Muscle layer of duodenum (tissue), 2 donors: ENCODE results near the gene CD3G.

Experiments used
- H3K27ac ChIP-seq: one replicate; pipeline ENCODE4 v1.7.0; 2013; ENCODE audit warnings: mild to moderate bottlenecking, low read length
- H3K27me3 ChIP-seq: one replicate; pipeline ENCODE4 v1.7.0; 2013; ENCODE audit warnings: low read depth, mild to moderate bottlenecking, control low read depth, low read length
- H3K36me3 ChIP-seq, 2 donors: one replicate each; pipeline ENCODE4 v1.7.0; 2013; ENCODE audit warnings: low read length in 2 of 2, control low read depth in 1 of 2, mild to moderate bottlenecking in 1 of 2; ENCODE audit not compliant: insufficient read depth in 2 of 2, control insufficient read depth in 1 of 2
- H3K4me1 ChIP-seq, 2 donors: one replicate each; pipeline ENCODE4 v1.7.0; 2013; ENCODE audit warnings: low read length in 2 of 2, mild to moderate bottlenecking in 2 of 2, control low read depth in 1 of 2, moderate library complexity in 1 of 2; ENCODE audit not compliant: insufficient read depth in 2 of 2, control insufficient read depth in 1 of 2
- H3K4me3 ChIP-seq, 2 donors: one replicate each; pipeline ENCODE4 v1.7.0; 2013; ENCODE audit warnings: low read length in 2 of 2, low read depth in 1 of 2, mild to moderate bottlenecking in 1 of 2
- H3K9me3 ChIP-seq, 2 donors: one replicate each; pipeline ENCODE4 v1.7.0; 2013; ENCODE audit warnings: low read length in 2 of 2, control low read depth in 1 of 2, mild to moderate bottlenecking in 1 of 2; ENCODE audit not compliant: control insufficient read depth in 1 of 2
- donor health status: healthy.

CD3G gene

DNA sequence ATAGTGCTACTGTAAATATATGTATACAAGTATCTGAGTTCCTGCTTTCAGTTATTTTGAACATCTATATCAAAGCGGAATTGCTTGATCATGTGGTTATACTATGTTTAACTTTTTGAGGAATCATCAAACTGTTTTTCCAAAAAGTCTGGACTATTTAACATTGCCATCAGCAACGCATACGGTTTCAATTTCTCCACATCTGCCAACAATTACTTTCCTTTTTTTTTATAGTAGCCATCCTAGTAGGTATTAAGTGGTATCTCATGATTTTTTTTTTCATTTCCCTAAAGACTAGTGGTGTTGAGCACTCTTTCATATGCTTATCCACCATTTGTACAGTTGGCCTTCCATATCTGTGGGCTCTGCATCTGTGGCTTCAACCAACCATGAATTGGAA, 13.9 kb downstream of the CD3G start:
- Histone ChIP-seq H3K36me3 (no peaks in the 10 kb centered on the region), H3K4me3 (no peak overlapping the region), H3K4me1 (peaks cover 4 to 19% of the 10 kb centered on the region in 2 donors), H3K27me3 (no peaks in the 10 kb centered on the region), H3K27ac (no peak overlapping the region), H3K9me3 (no peaks in the 10 kb centered on the region)

DNA sequence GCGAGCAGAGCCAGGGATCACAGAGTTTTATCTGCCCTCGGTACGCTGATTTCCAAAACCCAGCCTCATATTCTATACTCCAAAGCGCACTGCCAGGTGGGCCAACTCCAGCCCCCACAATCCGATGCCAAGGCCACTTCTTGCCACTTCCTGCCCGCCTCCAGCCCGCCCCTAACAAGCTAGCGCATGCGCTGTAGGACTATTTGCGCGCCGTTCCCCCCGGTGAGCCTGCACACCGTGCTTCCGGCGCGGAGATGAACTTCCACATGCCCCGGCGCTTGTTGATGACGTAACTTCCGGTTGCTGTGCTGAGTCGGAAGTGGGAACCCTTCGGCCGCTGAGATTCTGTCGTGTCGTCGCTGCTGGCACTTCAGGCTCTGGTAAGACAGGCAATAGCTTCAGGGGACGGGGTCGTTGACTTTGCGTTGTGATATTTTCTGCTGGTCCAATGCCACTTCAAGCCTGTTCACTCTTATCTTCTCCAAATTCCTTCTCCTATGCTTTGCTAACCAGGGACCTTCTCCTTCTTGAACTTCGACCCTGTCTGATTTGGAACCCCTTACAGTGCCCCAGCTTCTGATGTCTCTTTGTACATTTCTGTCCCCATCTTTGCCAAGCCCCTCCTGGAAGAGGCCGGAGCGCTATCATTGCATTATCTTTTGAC, 15.3 kb downstream of the CD3G start, which contains the start of gene UBE4A:
Gene UBE4A (plus strand): TSS at position 306 of the 664 bp plus-strand sequence. CDS start 5,481 bp downstream, outside the sequence.
- Histone ChIP-seq H3K27ac (peak within 1 kb of the TSS; percentile 92), H3K27me3 (no peaks in the 10 kb centered on the region), H3K36me3 (no peaks in the 10 kb centered on the region), H3K9me3 (no peaks in the 10 kb centered on the region), H3K4me1 (peaks cover 4 to 19% of the 10 kb centered on the region in 2 donors), H3K4me3 (peak within 1 kb of the TSS; percentile 99 to 100)

DNA sequence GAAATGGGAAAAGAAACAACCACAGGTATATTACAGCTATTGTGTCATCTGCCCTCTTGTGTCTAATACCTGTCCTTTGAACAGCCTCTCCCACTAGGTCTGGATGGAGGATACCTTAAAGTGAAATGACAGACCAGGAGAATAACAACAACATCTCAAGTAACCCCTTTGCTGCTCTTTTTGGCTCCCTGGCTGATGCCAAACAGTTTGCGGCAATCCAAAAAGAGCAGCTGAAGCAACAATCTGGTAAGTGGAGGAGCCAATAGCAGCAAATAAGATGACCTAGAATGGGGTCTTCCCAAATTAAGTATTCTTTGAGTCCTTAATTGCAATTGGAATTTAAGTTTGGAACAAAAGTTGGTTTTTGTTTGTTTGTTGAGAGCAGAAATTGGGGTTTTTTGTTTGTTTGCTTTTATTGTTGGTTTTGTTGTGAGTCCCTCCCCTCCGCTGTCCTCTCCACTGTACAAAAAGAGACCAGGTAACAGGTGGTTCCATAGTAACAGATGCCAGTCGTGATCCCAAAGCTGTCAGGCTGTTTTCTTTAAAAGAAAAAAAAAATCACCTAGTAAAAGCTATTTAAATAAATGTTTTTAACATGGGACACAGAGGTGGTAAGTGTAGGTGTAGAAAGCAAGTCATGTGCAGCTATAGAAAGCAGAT, 20.9 kb downstream of the CD3G start:
- Histone ChIP-seq H3K36me3 (peaks cover 28 to 50% of the 10 kb centered on the region in 2 donors), H3K27ac (no peak overlapping the region), H3K9me3 (no peaks in the 10 kb centered on the region), H3K4me3 (no peak overlapping the region), H3K4me1 (peaks cover 2 to 16% of the 10 kb centered on the region in 2 donors), H3K27me3 (no peaks in the 10 kb centered on the region)

- H3K36me3 ChIP-seq = peaks cover 39 to 62% of the 10 kb centered on the region in 2 donors
Measured at GRCh38 chr11:118366287-118366686, 22.1 kb downstream of the CD3G start.

DNA sequence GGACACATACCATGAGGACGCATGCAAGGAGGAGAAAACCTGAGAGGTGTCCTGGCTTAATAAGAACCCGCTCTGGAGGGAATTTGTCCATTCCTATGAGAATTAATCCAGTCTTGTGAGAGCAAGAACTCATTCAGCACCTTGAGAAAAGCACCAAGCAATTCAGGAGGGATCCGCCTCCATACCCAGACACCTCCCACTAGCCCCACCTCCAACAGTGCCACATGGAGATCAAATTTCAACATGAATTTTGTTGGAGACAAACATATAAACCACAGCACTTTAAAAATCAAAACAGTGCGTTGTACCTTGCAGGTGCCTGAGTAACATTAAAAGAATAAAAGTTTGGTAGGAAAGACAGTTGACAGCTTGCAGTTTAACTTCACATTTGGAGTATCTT, 26.6 kb downstream of the CD3G start:
- Histone ChIP-seq H3K36me3 (peaks cover 63 to 93% of the 10 kb centered on the region in 2 donors), H3K27ac (no peak overlapping the region), H3K4me3 (no peak overlapping the region), H3K4me1 (no peaks in the 10 kb centered on the region), H3K27me3 (no peaks in the 10 kb centered on the region), H3K9me3 (no peaks in the 10 kb centered on the region)

More at GRCh38 chr11:118366287-118366686, 22.1 kb downstream of the CD3G start:
- H3K4me3 ChIP-seq = no peak overlapping the region
- H3K27ac ChIP-seq = no peak overlapping the region
- no peaks in the 10 kb centered on the region for H3K27me3 ChIP-seq
- H3K9me3 ChIP-seq = no peaks in the 10 kb centered on the region
- H3K4me1 ChIP-seq = peaks cover 0 to 5% of the 10 kb centered on the region in 2 donors

DNA sequence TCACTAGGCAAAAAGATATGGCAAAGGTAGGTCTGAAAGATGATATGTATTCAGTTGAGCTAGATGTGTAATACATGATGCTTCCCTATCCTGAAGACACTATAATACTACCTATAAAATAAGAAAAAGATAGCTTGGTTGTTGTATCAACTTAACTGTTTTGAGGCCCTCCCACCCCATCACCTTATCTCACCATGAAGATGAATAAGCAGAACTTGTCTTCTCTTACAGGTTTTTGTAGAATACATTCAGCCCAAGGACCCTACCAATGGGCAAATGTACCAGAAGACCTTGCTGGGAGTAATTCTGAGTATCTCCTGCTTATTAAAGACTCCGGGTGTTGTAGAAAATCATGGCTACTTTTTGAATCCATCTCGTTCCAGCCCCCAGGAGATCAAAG, 29.1 kb downstream of the CD3G start:
- Histone ChIP-seq H3K4me3 (no peak overlapping the region), H3K9me3 (no peaks in the 10 kb centered on the region), H3K27me3 (no peaks in the 10 kb centered on the region), H3K4me1 (no peaks in the 10 kb centered on the region), H3K27ac (no peak overlapping the region), H3K36me3 (peaks cover 74 to 94% of the 10 kb centered on the region in 2 donors)

DNA sequence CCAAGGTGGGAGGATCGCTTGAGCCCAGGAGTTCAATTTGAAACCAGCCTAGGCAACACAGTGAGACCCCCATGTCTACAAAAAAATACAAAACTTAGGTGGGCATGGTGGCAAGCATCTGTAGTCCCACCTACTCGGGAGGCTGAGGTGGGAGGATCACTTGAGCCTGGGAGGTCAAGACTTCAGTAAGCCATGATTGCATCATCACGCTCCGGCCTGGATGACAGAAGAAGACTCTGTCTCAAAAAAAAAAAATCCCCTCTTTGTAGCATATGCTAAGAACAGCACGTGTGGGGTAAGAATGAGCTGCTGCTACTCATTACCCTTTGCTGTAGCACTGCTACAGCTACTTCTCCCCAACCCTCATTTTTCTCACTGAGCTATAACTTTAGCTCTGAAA, 29.7 kb downstream of the CD3G start:
- H3K27ac ChIP-seq = no peak overlapping the region
- H3K27me3 ChIP-seq = no peaks in the 10 kb centered on the region
- no peak overlapping the region for H3K4me3 ChIP-seq
- no peaks in the 10 kb centered on the region for H3K4me1 ChIP-seq
- H3K9me3 ChIP-seq = no peaks in the 10 kb centered on the region
- H3K36me3 ChIP-seq = peaks cover 73 to 92% of the 10 kb centered on the region in 2 donors

GRCh38 chr11:118374729-118375128, 30.6 kb downstream of the CD3G start:
- Histone ChIP-seq H3K9me3 (no peaks in the 10 kb centered on the region), H3K4me3 (no peak overlapping the region), H3K4me1 (no peaks in the 10 kb centered on the region), H3K27ac (no peak overlapping the region), H3K36me3 (peaks cover 76 to 92% of the 10 kb centered on the region in 2 donors), H3K27me3 (no peaks in the 10 kb centered on the region)

DNA sequence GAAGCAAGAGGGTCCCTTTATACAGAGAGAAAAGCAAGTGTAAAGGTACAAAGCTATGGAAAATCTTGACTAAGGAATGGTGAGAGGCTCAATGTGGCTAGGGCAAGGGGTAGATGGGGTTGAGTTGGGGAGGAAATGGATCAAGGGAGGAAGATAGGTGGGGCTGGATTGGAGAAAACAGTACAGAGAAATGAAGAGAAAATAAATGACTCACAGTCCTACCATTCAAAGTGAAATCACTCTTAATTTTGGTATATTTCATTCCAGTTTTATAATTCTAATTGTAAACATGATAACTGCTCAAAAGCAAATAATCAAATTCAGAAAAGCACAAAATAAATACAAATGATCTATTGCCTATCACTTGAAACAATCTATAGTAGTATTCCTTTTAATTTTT, 31.8 kb downstream of the CD3G start:
- H3K36me3 ChIP-seq = peaks cover 73 to 91% of the 10 kb centered on the region in 2 donors
- no peaks in the 10 kb centered on the region for H3K4me1 ChIP-seq
- no peaks in the 10 kb centered on the region for H3K9me3 ChIP-seq
- H3K4me3 ChIP-seq = no peak overlapping the region
- no peak overlapping the region for H3K27ac ChIP-seq
- H3K27me3 ChIP-seq = no peaks in the 10 kb centered on the region

DNA sequence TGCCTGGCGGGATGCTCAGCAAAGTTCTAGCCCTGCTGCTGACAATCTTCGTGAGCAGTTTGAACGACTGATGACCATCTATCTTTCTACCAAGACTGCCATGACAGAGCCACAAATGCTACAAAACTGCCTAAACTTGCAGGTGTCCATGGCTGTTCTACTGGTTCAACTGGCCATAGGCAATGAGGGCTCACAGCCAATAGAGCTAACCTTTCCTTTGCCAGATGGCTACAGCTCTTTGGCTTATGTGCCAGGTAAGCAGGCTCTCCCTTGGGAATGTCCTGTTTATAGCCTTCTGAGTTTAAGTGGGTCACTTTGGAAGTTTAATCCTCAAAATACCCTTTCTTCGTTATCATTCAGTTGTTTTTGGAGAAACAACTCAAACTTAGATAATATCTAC, 35.4 kb downstream of the CD3G start:
- H3K27ac ChIP-seq = no peak overlapping the region
- H3K4me1 ChIP-seq = no peaks in the 10 kb centered on the region
- H3K4me3 ChIP-seq = no peak overlapping the region
- H3K36me3 ChIP-seq = peaks cover 72 to 90% of the 10 kb centered on the region in 2 donors
- H3K9me3 ChIP-seq = no peaks in the 10 kb centered on the region
- H3K27me3 ChIP-seq = no peaks in the 10 kb centered on the region

DNA sequence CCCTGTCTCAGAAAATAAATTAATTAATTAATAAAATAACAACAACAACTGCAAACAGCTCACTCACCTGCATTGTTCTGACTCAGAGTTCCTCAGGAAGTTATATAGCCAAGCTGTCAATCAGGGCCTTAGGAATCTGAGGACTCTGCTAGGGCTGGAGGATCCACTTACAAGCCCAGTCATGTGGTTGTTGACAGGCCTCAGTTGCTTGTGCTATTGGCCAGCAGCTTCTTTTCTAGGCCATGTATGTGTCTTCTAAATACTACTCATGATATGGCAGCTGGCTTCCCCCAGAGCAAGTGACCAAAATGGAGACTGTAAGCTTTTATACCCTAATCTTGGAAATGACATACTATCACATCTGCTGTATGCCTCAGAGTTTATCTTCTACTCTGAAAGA, 36.4 kb downstream of the CD3G start:
- Histone ChIP-seq H3K36me3 (peaks cover 76 to 92% of the 10 kb centered on the region in 2 donors), H3K27me3 (no peaks in the 10 kb centered on the region), H3K27ac (no peak overlapping the region), H3K9me3 (no peaks in the 10 kb centered on the region), H3K4me1 (no peaks in the 10 kb centered on the region), H3K4me3 (no peak overlapping the region)
